Keratinocyte (primary cell): ENCODE data around the gene EEF1G. TPM values are rescaled to one million over a fixed set of nuclear protein-coding genes. Genes with fewer than 3 reads are reported as not detected.

Source experiments
- DNase-seq: peaks from one replicate; pipeline ENCODE4 v3.0.0-alpha.2; 2011; ENCODE audit warnings: low read depth, missing footprints, low spot score
- FAIRE-seq: peaks from 2 replicates; lab custom pipeline; 2011; peaks lifted over from hg19 to GRCh38; lab: Jason Lieb, UNC
- H2AFZ ChIP-seq: 2 replicates; pipeline ENCODE4 v1.6.0; 2012; ENCODE audit warnings: low read length, control low read depth, inconsistent platforms; ENCODE audit not compliant: control insufficient read depth
- H3K27ac ChIP-seq: 2 replicates; pipeline ENCODE4 v1.5.1; 2011; ENCODE audit warnings: low read length; ENCODE audit not compliant: control insufficient read depth, insufficient read depth
- H3K27me3 ChIP-seq: 3 replicates; pipeline ENCODE4 v1.6.0; 2011; ENCODE audit warnings: low read length; ENCODE audit not compliant: control insufficient read depth, insufficient read depth; ENCODE audit errors: extremely low read depth
- H3K36me3 ChIP-seq, 2 experiments: 2 replicates in 1 of 2; 3 replicates in 1 of 2; pipeline ENCODE4 v1.5.1; 2011; ENCODE audit warnings: low read length in 2 of 2, mild to moderate bottlenecking in 1 of 2; ENCODE audit not compliant: control insufficient read depth in 2 of 2, insufficient read depth in 2 of 2; ENCODE audit errors: extremely low read depth in 1 of 2
- H3K4me1 ChIP-seq: 3 replicates; pipeline ENCODE4 v1.5.1; 2011; ENCODE audit warnings: low read length; ENCODE audit not compliant: control insufficient read depth, insufficient read depth; ENCODE audit errors: extremely low read depth
- H3K4me2 ChIP-seq: 3 replicates; pipeline ENCODE4 v1.6.0; 2011; ENCODE audit warnings: low read depth, low read length; ENCODE audit not compliant: control insufficient read depth, insufficient read depth; ENCODE audit errors: extremely low read depth
- H3K4me3 ChIP-seq, 3 experiments: fragments of 200-600 bp in 1 of 3; sonication (generic) in 1 of 3; 2 replicates in 2 of 3; 3 replicates in 1 of 3; pipeline ENCODE4 v1.5.1; 2011 to 2016; ENCODE audit warnings: low read length in 3 of 3, mild to moderate bottlenecking in 3 of 3, control low read depth in 2 of 3, inconsistent platforms in 1 of 3, low read depth in 1 of 3, mixed read lengths in 1 of 3, mixed run types in 1 of 3, moderate library complexity in 1 of 3; ENCODE audit not compliant: control insufficient read depth in 2 of 3, insufficient read depth in 2 of 3; ENCODE audit errors: extremely low read depth in 1 of 3
- H3K79me2 ChIP-seq: 2 replicates; pipeline ENCODE4 v1.6.0; 2012; ENCODE audit warnings: low read length; ENCODE audit not compliant: control insufficient read depth, insufficient read depth
- H3K9ac ChIP-seq: 3 replicates; pipeline ENCODE4 v1.6.0; 2011; ENCODE audit warnings: low read length; ENCODE audit not compliant: control insufficient read depth, insufficient read depth; ENCODE audit errors: extremely low read depth
- H3K9me1 ChIP-seq: 3 replicates; pipeline ENCODE4 v1.6.0; 2011; ENCODE audit warnings: low read length; ENCODE audit not compliant: control insufficient read depth, insufficient read depth; ENCODE audit errors: extremely low read depth
- H3K9me3 ChIP-seq: 2 replicates; pipeline ENCODE4 v1.5.1; 2012; ENCODE audit warnings: low read depth, low read length; ENCODE audit not compliant: control insufficient read depth
- H4K20me1 ChIP-seq: 3 replicates; pipeline ENCODE4 v1.6.0; 2011; ENCODE audit warnings: low read length; ENCODE audit not compliant: control insufficient read depth, insufficient read depth; ENCODE audit errors: extremely low read depth
- EZH2 ChIP-seq: IDR thresholded peaks from one replicate; pipeline ENCODE4 v1.6.1; 2012; ENCODE audit warnings: inconsistent platforms, mild to moderate bottlenecking, low read length, moderate library complexity
- dilution Hi-C: fragments of 300-500 bp; cut with MboI; formaldehyde crosslinking; loops from one replicate; pipeline ENCODE4 v1.7.0; 2020; ENCODE audit warnings: low sequenced_read_pairs; ENCODE audit not compliant: extremely low pct_ligation_motif_present
- polyA plus RNA-seq, 5 experiments: library from polyadenylated mRNA; depleted of rRNA in 3 of 5; stranded (reverse) in 3 of 5; stranded (forward) in 1 of 5; unstranded in 1 of 5; fragments of >200 nt; gene quantifications; 1 replicate in 1 of 5; 2 replicates in 3 of 5; 3 replicates in 1 of 5; pipeline versions ENCODE4 v1.2.1 to v1.2.3, GENCODE V29; 2011 to 2012; ENCODE audit warnings: missing spikeins in 2 of 5, low read depth in 1 of 5, low replicate concordance in 1 of 5
- TF ChIP-seq, protein P1 (sequence below), 3 experiments: IDR thresholded peaks in 1 of 3; conservative IDR thresholded peaks in 1 of 3; optimal IDR thresholded peaks in 1 of 3; 2 replicates in 2 of 3; 3 replicates in 1 of 3; pipeline versions ENCODE3 to v1.5.1; 2011; ENCODE audit warnings: low read length in 3 of 3, mild to moderate bottlenecking in 3 of 3, moderate library complexity in 2 of 3, control low read depth in 1 of 3, inconsistent platforms in 1 of 3; ENCODE audit not compliant: insufficient read depth in 2 of 3; ENCODE audit errors: extremely low read depth in 1 of 3

EEF1G gene
- polyA plus RNA-seq, 1 donor (not counting 4 experiments of a cell fraction or from before 2014, with no cell fraction given) = 1,735 TPM

DNA sequence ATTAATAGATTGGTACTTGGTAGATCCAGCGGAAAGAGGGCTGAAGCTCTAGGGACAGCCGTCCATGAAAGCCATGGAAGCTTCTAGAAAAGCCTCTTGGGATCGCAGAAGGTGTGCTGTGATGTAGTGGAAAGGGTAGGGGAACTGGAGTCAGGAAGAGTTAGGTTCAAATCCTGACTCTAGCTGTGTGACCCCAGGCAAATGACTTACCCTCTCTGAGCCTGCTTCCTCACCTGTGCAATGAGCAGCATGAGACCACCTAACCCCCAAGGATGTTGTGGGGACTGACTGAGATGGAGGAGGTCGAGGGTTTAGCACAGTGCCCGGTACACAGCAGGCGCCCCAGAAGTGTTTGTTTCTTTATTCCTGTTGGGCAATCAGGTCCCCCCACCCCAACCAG lies 36.7 kb upstream of the EEF1G start:
- Histone ChIP-seq H3K9me3 (no peaks in the 10 kb centered on the region), H3K27me3 (no peaks in the 10 kb centered on the region), H3K27ac (no peak overlapping the region), H3K36me3 (peaks cover 9 to 14% of the 10 kb centered on the region in 2 experiments), H2AFZ (no peak overlapping the region), H4K20me1 (no peaks in the 10 kb centered on the region), H3K79me2 (no peaks in the 10 kb centered on the region), H3K9ac (no peak overlapping the region), H3K4me2 (no peak overlapping the region), H3K9me1 (no peaks in the 10 kb centered on the region), H3K4me3 (no peak overlapping the region), H3K4me1 (peaks cover 20% of the 10 kb centered on the region)
- TF ChIP-seq EZH2 = no peak
- TF ChIP-seq, protein P1, sequence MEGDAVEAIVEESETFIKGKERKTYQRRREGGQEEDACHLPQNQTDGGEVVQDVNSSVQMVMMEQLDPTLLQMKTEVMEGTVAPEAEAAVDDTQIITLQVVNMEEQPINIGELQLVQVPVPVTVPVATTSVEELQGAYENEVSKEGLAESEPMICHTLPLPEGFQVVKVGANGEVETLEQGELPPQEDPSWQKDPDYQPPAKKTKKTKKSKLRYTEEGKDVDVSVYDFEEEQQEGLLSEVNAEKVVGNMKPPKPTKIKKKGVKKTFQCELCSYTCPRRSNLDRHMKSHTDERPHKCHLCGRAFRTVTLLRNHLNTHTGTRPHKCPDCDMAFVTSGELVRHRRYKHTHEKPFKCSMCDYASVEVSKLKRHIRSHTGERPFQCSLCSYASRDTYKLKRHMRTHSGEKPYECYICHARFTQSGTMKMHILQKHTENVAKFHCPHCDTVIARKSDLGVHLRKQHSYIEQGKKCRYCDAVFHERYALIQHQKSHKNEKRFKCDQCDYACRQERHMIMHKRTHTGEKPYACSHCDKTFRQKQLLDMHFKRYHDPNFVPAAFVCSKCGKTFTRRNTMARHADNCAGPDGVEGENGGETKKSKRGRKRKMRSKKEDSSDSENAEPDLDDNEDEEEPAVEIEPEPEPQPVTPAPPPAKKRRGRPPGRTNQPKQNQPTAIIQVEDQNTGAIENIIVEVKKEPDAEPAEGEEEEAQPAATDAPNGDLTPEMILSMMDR (optimal IDR thresholded peaks at IDR 0.05 in 1 of 3, IDR thresholded peaks at IDR 0.05 in 1 of 3, conservative IDR thresholded peaks at IDR 0.05 in 1 of 3; ENCODE audit: extremely low read depth in 1 of 3, insufficient read depth in 2 of 3, low read length in 3 of 3) = no peak
- FAIRE-seq = no peak
- dilution Hi-C loops = no loop called here
- DNase-seq = no peak

DNA sequence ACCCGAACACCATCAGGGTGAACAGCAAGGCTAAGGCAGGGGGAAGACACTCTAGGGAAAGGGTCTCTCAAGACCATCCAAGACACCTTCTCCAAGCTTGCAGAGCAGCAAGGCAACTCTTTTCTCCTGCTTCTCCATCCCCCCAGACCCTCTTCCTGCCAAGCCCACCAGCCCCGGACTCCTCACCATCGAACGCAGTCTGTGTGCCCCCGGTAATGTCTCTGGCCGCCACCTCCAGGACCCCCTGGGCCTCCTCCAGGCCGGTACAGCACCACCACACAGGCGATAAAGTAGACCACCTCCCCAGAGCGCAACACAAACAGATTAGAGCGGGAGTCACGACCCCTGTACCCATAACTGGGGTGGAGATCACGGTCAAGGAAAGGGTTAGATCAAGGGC lies 35.1 kb upstream of the EEF1G start:
- FAIRE-seq (no peak), DNase-seq (no peak)
- Histone ChIP-seq H4K20me1 (no peaks in the 10 kb centered on the region), H3K79me2 (no peaks in the 10 kb centered on the region), H3K9me1 (no peaks in the 10 kb centered on the region), H3K9me3 (no peaks in the 10 kb centered on the region), H3K27ac (no peak overlapping the region), H3K9ac (no peak overlapping the region), H3K27me3 (no peaks in the 10 kb centered on the region), H3K36me3 (peaks cover 13 to 14% of the 10 kb centered on the region in 2 experiments), H3K4me3 (no peak overlapping the region), H2AFZ (no peak overlapping the region), H3K4me2 (no peak overlapping the region), H3K4me1 (peaks cover 10% of the 10 kb centered on the region)
- dilution Hi-C loops = no loop called here
- TF ChIP-seq, protein P1 (optimal IDR thresholded peaks at IDR 0.05 in 1 of 3, IDR thresholded peaks at IDR 0.05 in 1 of 3, conservative IDR thresholded peaks at IDR 0.05 in 1 of 3; ENCODE audit: extremely low read depth in 1 of 3, insufficient read depth in 2 of 3, low read length in 3 of 3) = no peak
- no peak for TF ChIP-seq EZH2
